Chondrocyte (in vitro differentiated cells): Measurements from ENCODE around the gene FAM217B. TPM values are rescaled to one million over a fixed set of nuclear protein-coding genes. Genes with fewer than 3 reads are reported as not detected.

Source experiments
- DNase-seq: peaks from one replicate; pipeline ENCODE4 v3.0.0; 2021; ENCODE audit warnings: mixed read lengths, low spot score
- H3K27ac Mint-ChIP-seq: one replicate; pipeline ENCODE4 v1.8.0; 2021; ENCODE audit warnings: mild to moderate bottlenecking, moderate library complexity, mixed read lengths; ENCODE audit not compliant: unreplicated experiment
- H3K27me3 Mint-ChIP-seq: 2 replicates; pipeline ENCODE4 v1.8.0; 2021; ENCODE audit warnings: low read depth, mixed read lengths
- H3K36me3 Mint-ChIP-seq: 2 replicates; pipeline ENCODE4 v1.8.0; 2021; ENCODE audit warnings: low read depth, mixed read lengths
- H3K4me1 Mint-ChIP-seq: 2 replicates; pipeline ENCODE4 v1.8.0; 2021; ENCODE audit warnings: low read depth, mild to moderate bottlenecking, mixed read lengths
- H3K4me3 Mint-ChIP-seq: one replicate; pipeline ENCODE4 v1.8.0; 2021; ENCODE audit warnings: mild to moderate bottlenecking, moderate library complexity, mixed read lengths; ENCODE audit not compliant: unreplicated experiment
- H3K9me3 Mint-ChIP-seq: 2 replicates; pipeline ENCODE4 v1.8.0; 2021; ENCODE audit warnings: low read depth, mixed read lengths
- total RNA-seq: library from RNA; stranded (reverse); gene quantifications from 3 replicates; pipeline ENCODE4 v1.2.1, GENCODE V29; 2021
- TF ChIP-seq, protein P1 (sequence below): fragments of 200-600 bp; sonication (generic); IDR thresholded peaks from 2 replicates; pipeline ENCODE4 v1.5.0; 2021; ENCODE audit warnings: antibody characterized with exemption, mild to moderate bottlenecking, moderate library complexity

FAM217B gene
- total RNA-seq, 1 donor from 2014 or later, result 13.7 TPM

DNA sequence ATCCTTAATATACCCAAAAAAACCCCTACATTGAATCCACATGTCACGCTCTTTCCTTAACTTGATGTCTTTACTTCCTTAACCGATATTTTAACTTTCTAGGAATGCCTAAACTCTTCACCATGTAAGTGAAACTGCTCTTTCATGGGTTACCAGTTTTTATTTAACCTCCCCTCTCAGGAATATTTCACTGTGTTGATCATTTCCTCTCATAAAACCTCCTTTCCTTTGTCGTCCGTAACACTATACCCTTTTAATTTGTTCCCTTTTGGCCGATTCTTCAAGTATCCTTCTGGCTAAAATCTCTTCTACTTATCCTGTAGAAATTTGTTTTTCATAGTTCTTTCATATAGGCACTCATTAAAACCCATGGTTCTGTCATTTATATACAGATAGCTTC lies 31.3 kb upstream of the FAM217B start:
- peaks cover 3% of the 10 kb centered on the region for H3K36me3 Mint-ChIP-seq
- no peak for DNase-seq
- no peaks in the 10 kb centered on the region for H3K9me3 Mint-ChIP-seq
- TF ChIP-seq, protein P1, sequence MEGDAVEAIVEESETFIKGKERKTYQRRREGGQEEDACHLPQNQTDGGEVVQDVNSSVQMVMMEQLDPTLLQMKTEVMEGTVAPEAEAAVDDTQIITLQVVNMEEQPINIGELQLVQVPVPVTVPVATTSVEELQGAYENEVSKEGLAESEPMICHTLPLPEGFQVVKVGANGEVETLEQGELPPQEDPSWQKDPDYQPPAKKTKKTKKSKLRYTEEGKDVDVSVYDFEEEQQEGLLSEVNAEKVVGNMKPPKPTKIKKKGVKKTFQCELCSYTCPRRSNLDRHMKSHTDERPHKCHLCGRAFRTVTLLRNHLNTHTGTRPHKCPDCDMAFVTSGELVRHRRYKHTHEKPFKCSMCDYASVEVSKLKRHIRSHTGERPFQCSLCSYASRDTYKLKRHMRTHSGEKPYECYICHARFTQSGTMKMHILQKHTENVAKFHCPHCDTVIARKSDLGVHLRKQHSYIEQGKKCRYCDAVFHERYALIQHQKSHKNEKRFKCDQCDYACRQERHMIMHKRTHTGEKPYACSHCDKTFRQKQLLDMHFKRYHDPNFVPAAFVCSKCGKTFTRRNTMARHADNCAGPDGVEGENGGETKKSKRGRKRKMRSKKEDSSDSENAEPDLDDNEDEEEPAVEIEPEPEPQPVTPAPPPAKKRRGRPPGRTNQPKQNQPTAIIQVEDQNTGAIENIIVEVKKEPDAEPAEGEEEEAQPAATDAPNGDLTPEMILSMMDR, result no peak
- no peak overlapping the region for H3K4me3 Mint-ChIP-seq
- no peak overlapping the region for H3K27ac Mint-ChIP-seq
- no peaks in the 10 kb centered on the region for H3K27me3 Mint-ChIP-seq
- peaks cover 11% of the 10 kb centered on the region for H3K4me1 Mint-ChIP-seq

DNA sequence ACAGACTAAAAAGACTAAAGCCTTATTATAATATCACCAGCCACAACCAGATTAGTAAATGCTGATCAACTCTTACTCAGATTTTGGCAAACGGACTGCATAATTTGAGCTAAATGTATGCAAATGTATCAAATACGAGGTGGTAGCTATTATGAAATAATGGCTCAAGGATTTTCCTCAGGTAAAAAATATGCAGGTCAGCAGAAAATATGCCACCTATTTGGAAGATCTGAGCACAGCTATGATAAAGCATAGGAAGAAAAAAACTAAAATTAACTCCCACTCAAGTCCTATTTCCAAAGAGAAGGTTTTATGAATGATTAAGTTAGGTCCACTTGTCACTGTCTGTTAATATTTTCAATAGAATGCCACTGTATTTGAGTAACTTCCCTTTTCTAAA lies 29.1 kb upstream of the FAM217B start:
- Mint-ChIP-seq H3K4me1 (peaks cover 11% of the 10 kb centered on the region), H3K27me3 (no peaks in the 10 kb centered on the region)
- TF ChIP-seq, protein P1, result no peak

DNA sequence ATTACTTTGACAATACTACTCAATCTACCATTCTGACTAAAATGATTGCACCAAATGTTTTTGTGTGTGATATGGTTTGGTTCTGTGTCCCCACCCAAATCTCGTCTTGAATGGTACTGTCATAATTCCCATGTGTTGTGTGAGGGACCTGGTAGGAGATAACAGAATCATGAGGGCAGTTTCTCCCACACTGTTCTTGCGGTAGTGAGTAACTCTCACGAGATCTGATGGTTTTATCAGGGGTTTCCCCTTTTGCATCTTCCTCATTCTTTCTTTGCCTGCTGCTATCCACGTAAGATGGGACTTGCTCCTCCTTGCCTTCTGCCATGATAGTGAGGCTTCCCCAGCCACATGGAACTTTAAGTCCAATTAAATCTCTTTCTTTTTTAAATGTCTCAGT lies 27.6 kb upstream of the FAM217B start:
- H3K4me3 Mint-ChIP-seq, result no peak overlapping the region
- no peak for DNase-seq

More for the DNA sequence above, 29.1 kb upstream of the FAM217B start:
- Mint-ChIP-seq H3K4me3 (no peak overlapping the region), H3K36me3 (no peaks in the 10 kb centered on the region), H3K9me3 (no peaks in the 10 kb centered on the region), H3K27ac (no peak overlapping the region)
- DNase-seq, result no peak

DNA sequence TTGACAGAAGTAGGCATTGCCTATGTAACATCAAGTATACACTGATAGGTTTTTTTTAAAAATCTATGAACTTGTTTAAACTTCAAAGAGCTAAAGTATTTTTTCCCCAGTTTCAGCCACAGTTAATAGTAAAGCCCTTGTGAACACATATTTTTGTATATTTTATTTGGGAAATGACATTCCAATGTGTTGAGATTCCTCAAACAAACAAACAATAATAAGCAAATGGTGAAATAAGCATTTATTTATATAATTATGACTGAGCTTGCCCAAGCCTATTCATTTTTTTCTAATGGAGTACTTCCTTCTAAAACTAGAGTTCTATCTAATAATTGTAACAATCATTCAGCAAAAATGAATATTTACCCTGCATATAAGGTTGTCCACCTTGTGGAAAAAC lies 19.2 kb upstream of the FAM217B start:
- TF ChIP-seq, protein P1, result no peak
- H3K9me3 Mint-ChIP-seq, result no peaks in the 10 kb centered on the region
- H3K27ac Mint-ChIP-seq, result no peak overlapping the region
- no peaks in the 10 kb centered on the region for H3K27me3 Mint-ChIP-seq
- no peaks in the 10 kb centered on the region for H3K36me3 Mint-ChIP-seq
- no peak for DNase-seq
- no peak overlapping the region for H3K4me3 Mint-ChIP-seq
- H3K4me1 Mint-ChIP-seq, result peaks cover 11% of the 10 kb centered on the region

More for the DNA sequence above, 27.6 kb upstream of the FAM217B start:
- no peak overlapping the region for H3K27ac Mint-ChIP-seq
- H3K27me3 Mint-ChIP-seq, result no peaks in the 10 kb centered on the region
- H3K36me3 Mint-ChIP-seq, result no peaks in the 10 kb centered on the region
- TF ChIP-seq, protein P1, result no peak
- no peaks in the 10 kb centered on the region for H3K9me3 Mint-ChIP-seq
- H3K4me1 Mint-ChIP-seq, result peaks cover 11% of the 10 kb centered on the region

DNA sequence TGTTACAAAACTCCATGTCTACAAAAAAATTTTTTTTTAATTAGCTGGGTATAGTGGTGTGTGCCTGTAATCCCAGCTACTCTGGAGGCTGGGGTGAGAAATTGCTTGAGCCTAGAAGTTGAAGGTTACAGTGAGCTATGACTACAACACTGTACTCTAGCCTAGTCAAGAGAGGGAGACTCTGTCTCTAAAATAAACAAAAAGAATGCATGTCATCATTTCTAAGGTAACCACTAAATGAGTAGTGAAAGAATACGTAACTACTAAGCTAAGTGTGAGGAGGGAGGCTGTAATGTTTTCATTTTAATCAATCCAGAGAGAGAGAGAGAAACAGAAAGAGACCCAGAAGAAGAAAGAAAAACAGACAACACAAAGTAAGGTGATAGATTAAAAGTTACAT lies 16.7 kb upstream of the FAM217B start:
- Mint-ChIP-seq H3K9me3 (no peaks in the 10 kb centered on the region), H3K27me3 (no peaks in the 10 kb centered on the region), H3K36me3 (no peaks in the 10 kb centered on the region), H3K4me1 (peaks cover 24% of the 10 kb centered on the region), H3K4me3 (no peak overlapping the region), H3K27ac (no peak overlapping the region)
- TF ChIP-seq, protein P1, result no peak
- no peak for DNase-seq
